HL-60 (cell line): ENCODE data around the gene TCF15.

Experiments
- POLR2AphosphoS5 ChIP-seq: IDR thresholded peaks from 2 replicates; pipeline ENCODE4 v1.6.1; 2012; ENCODE audit warnings: low read depth
- TF ChIP-seq, protein P1 (sequence below): IDR thresholded peaks from one replicate; pipeline ENCODE4 v1.5.1; 2011; ENCODE audit warnings: low read length, control low read depth, inconsistent platforms; ENCODE audit not compliant: insufficient read depth

DNA sequence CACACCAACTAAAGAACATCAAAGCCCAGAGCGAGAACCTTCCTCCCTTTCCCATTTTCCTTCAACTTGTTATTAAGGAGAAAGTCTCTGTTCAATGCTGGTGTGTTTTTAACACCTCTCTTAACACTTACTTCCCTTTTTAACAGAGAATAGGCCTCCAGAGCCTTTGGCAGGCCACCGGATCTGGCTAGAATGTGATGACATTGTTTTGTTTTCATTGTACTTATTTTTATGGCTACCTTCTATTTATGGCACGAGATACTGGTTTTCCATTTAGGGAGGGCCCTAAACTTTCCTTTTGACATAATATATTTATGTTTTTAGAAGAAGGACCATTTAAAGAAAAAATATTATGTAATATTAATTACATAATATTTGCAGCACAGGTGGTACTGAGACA, 21.6 kb downstream of the TCF15 start:
- TF ChIP-seq, protein P1, sequence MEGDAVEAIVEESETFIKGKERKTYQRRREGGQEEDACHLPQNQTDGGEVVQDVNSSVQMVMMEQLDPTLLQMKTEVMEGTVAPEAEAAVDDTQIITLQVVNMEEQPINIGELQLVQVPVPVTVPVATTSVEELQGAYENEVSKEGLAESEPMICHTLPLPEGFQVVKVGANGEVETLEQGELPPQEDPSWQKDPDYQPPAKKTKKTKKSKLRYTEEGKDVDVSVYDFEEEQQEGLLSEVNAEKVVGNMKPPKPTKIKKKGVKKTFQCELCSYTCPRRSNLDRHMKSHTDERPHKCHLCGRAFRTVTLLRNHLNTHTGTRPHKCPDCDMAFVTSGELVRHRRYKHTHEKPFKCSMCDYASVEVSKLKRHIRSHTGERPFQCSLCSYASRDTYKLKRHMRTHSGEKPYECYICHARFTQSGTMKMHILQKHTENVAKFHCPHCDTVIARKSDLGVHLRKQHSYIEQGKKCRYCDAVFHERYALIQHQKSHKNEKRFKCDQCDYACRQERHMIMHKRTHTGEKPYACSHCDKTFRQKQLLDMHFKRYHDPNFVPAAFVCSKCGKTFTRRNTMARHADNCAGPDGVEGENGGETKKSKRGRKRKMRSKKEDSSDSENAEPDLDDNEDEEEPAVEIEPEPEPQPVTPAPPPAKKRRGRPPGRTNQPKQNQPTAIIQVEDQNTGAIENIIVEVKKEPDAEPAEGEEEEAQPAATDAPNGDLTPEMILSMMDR, result no peak
- TF ChIP-seq POLR2AphosphoS5, result no peak
